B cell (primary cell): ENCODE results near the gene IFNGR1. TPM values are rescaled to one million over a fixed set of nuclear protein-coding genes. Genes with fewer than 3 reads are reported as not detected.

Experiments
- ATAC-seq: fragments of 200-7000 bp; cut with Tn5 transposase; one replicate; pipeline ENCODE4 v1.10.0; 2021; ENCODE audit warnings: low read depth, mild to moderate bottlenecking, moderate number of reproducible peaks, moderate library complexity
- CTCF ChIA-PET: fragments of 350-600 bp; sonication (Branson Sonifier 250); formaldehyde crosslinking; loops from one replicate; lab custom pipeline; 2021; ENCODE audit warnings: antibody characterized with exemption, inconsistent platforms; lab: Charles Lee
- POLR2A ChIA-PET: fragments of 350-600 bp; sonication (Branson Sonifier 250); formaldehyde crosslinking; loops from one replicate; lab custom pipeline; 2021; ENCODE audit warnings: antibody characterized with exemption; lab: Charles Lee
- DNase-seq: peaks from one replicate; pipeline ENCODE4 v3.0.0; 2013
- H2AFZ ChIP-seq: 2 replicates; pipeline ENCODE4 v1.6.1; 2012; ENCODE audit warnings: mild to moderate bottlenecking, low read depth, low read length; ENCODE audit not compliant: insufficient read depth, poor library complexity, severe bottlenecking
- H3K27ac ChIP-seq, 2 donors: 1 replicate in 1 of 2; 2 replicates in 1 of 2; pipeline ENCODE4 v1.5.1; 2012 to 2013; ENCODE audit warnings: low read length in 2 of 2, mild to moderate bottlenecking in 2 of 2, moderate library complexity in 1 of 2
- H3K27me3 ChIP-seq, 4 experiments: fragments of 200-600 bp in 1 of 4; sonication (generic) in 1 of 4; replicated peaks in 1 of 4; 1 replicate in 2 of 4; 2 replicates in 2 of 4; pipeline versions ENCODE4 v1.6.1 to v1.7.0; 2013 to 2016; ENCODE audit warnings: low read length in 3 of 4, mild to moderate bottlenecking in 2 of 4, mixed read lengths in 1 of 4, moderate library complexity in 1 of 4; ENCODE audit not compliant: insufficient read depth in 4 of 4, control insufficient read depth in 3 of 4; ENCODE audit errors: control extremely low read depth in 1 of 4
- H3K36me3 ChIP-seq, 2 experiments: replicated peaks in 1 of 2; 1 replicate in 1 of 2; 2 replicates in 1 of 2; pipeline versions ENCODE4 v1.6.1 to v1.7.1; 2013; ENCODE audit warnings: low read length in 1 of 2; ENCODE audit not compliant: insufficient read depth in 2 of 2, control insufficient read depth in 1 of 2; ENCODE audit errors: control extremely low read depth in 1 of 2, extremely low read depth in 1 of 2
- H3K4me1 ChIP-seq, 2 donors: fragments of 200-600 bp in 1 of 2; sonication (generic) in 1 of 2; 1 replicate in 1 of 2; 2 replicates in 1 of 2; pipeline versions ENCODE4 v1.5.1 to v1.6.1; 2013 to 2017; ENCODE audit warnings: low read length in 2 of 2; ENCODE audit not compliant: control insufficient read depth in 2 of 2, insufficient read depth in 2 of 2
- H3K4me2 ChIP-seq: replicated peaks from 2 replicates; pipeline ENCODE3; 2012; ENCODE audit warnings: mild to moderate bottlenecking, low read depth, low read length; ENCODE audit not compliant: poor library complexity, severe bottlenecking
- H3K4me3 ChIP-seq, 5 experiments: fragments of 200-600 bp in 1 of 5; sonication (generic) in 1 of 5; 1 replicate in 3 of 5; 2 replicates in 2 of 5; pipeline versions ENCODE4 v1.5.1 to v1.7.0; 2011 to 2016; ENCODE audit warnings: low read length in 4 of 5, mild to moderate bottlenecking in 4 of 5, low read depth in 2 of 5, control low read depth in 1 of 5, moderate library complexity in 1 of 5; ENCODE audit not compliant: insufficient read depth in 1 of 5; ENCODE audit errors: control extremely low read depth in 1 of 5, extremely low read depth in 1 of 5
- H3K79me2 ChIP-seq: fragments of 200-600 bp; sonication (generic); one replicate; pipeline ENCODE4 v1.6.0; 2016; ENCODE audit warnings: low read length; ENCODE audit not compliant: control insufficient read depth, insufficient read depth
- H3K9ac ChIP-seq: fragments of 200-600 bp; sonication (generic); 2 replicates; pipeline ENCODE4 v1.6.1; 2017; ENCODE audit warnings: mild to moderate bottlenecking, low read length, moderate library complexity
- H3K9me3 ChIP-seq, 3 donors: one replicate each; pipeline versions ENCODE4 v1.6.1 to v1.7.1; 2013; ENCODE audit warnings: low read length in 2 of 3; ENCODE audit not compliant: control insufficient read depth in 2 of 3, insufficient read depth in 1 of 3; ENCODE audit errors: control extremely low read depth in 1 of 3
- H4K20me1 ChIP-seq: 2 replicates; pipeline ENCODE4 v1.6.0; 2012; ENCODE audit warnings: mild to moderate bottlenecking, low read length; ENCODE audit not compliant: insufficient read depth, control insufficient read depth, poor library complexity, severe bottlenecking
- H3K27ac Mint-ChIP-seq: one replicate; pipeline ENCODE4 v1.8.0; 2021; ENCODE audit warnings: mixed read lengths
- H3K27me3 Mint-ChIP-seq: one replicate; pipeline ENCODE4 v1.8.0; 2021; ENCODE audit warnings: mixed read lengths
- H3K4me1 Mint-ChIP-seq: one replicate; pipeline ENCODE4 v1.8.0; 2021; ENCODE audit warnings: mixed read lengths
- H3K4me3 Mint-ChIP-seq: one replicate; pipeline ENCODE4 v1.8.0; 2021; ENCODE audit warnings: mixed read lengths
- H3K9me3 Mint-ChIP-seq: one replicate; pipeline ENCODE4 v1.8.0; 2022; ENCODE audit warnings: mixed read lengths; ENCODE audit not compliant: insufficient read depth
- EZH2 ChIP-seq: IDR thresholded peaks from 2 replicates; pipeline ENCODE4 v1.6.1; 2012; ENCODE audit warnings: borderline replicate concordance, low read depth, mild to moderate bottlenecking, moderate library complexity, low read length; ENCODE audit not compliant: insufficient read depth, poor library complexity, severe bottlenecking
- WGBS: methylation state at CpG from one replicate; pipeline ENCODE4 v1.1.5; 2013; ENCODE audit warnings: missing lambda C conversion rate; ENCODE audit not compliant: insufficient coverage; 5-methylcytosine and 5-hydroxymethylcytosine counted together
- intact Hi-C: fragments of 100-400 bp; cut with micrococcal nuclease; formaldehyde crosslinking; loops from one replicate; pipeline ENCODE4 v1.10.0; 2022
- polyA plus RNA-seq: library from polyadenylated mRNA; depleted of rRNA; stranded (reverse); fragments of >200 nt; gene quantifications from 2 replicates; pipeline ENCODE4 v1.2.3, GENCODE V29; 2012
- total RNA-seq, 2 donors: library from RNA; stranded (reverse); fragments of 120-200 nt in 1 of 2; gene quantifications; 1 replicate in 1 of 2; 2 replicates in 1 of 2; pipeline versions ENCODE4 v1.2.3 to v1.2.4, GENCODE V29; 2013 to 2022
- TF ChIP-seq, protein P1 (sequence below): fragments of 200-600 bp; IDR thresholded peaks from one replicate; pipeline ENCODE4 v1.8.0; 2022; ENCODE audit warnings: antibody characterized with exemption, mild to moderate bottlenecking

IFNGR1 gene
- total and polyA plus RNA-seq, 2 donors (not counting 1 experiment from before 2014, with no cell fraction given) = 24.5 to 48.2 TPM

DNA sequence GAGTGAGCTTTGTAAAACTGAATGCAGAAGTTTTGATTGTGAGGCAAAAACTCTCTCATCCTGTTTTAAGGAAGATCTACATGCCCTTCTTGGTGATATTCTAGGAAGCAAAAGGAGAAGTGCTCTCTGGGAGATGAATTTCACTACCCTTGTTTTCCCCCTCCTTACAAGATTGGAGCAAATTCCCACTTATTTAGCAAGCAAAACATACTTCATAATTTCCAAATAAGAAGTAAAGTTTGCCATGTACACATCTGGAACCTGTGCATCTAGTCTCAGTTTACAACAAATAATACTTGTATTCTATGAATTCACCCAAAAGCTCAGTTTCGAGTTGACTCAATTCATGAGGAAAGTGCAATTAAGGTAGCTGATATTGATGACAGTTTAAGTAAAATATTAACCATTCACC is 27.6 kb upstream of the IFNGR1 start:
- Mint-ChIP-seq H3K4me3 (no peak overlapping the region), H3K27me3 (no peaks in the 10 kb centered on the region), H3K4me1 (peaks cover 14% of the 10 kb centered on the region), H3K27ac (no peak overlapping the region), H3K9me3 (peaks cover 2% of the 10 kb centered on the region)
- Histone ChIP-seq H4K20me1 (no peaks in the 10 kb centered on the region), H3K79me2 (no peaks in the 10 kb centered on the region), H3K9me3 (peaks cover 0 to 7% (median 0%) of the 10 kb centered on the region in 3 donors), H2AFZ (no peak overlapping the region), H3K27ac (no peak overlapping the region), H3K27me3 (no peaks in the 10 kb centered on the region), H3K9ac (no peak overlapping the region), H3K4me2 (no peak overlapping the region), H3K4me3 (no peak overlapping the region), H3K36me3 (no peaks in the 10 kb centered on the region), H3K4me1 (peaks cover 9 to 10% of the 10 kb centered on the region in 2 donors)
- ChIA-PET POLR2A (no interaction called here), CTCF (interaction anchor here (0.8 to 1.1 kb wide), 2 partner anchors 149 to 152 kb away, joined by 3 to 4 read pairs; no protein-coding TSS in a partner anchor)
- whole genome bisulfite sequencing = no CpG with 5 or more reads among the region's 1 CpG
- TF ChIP-seq, protein P1, sequence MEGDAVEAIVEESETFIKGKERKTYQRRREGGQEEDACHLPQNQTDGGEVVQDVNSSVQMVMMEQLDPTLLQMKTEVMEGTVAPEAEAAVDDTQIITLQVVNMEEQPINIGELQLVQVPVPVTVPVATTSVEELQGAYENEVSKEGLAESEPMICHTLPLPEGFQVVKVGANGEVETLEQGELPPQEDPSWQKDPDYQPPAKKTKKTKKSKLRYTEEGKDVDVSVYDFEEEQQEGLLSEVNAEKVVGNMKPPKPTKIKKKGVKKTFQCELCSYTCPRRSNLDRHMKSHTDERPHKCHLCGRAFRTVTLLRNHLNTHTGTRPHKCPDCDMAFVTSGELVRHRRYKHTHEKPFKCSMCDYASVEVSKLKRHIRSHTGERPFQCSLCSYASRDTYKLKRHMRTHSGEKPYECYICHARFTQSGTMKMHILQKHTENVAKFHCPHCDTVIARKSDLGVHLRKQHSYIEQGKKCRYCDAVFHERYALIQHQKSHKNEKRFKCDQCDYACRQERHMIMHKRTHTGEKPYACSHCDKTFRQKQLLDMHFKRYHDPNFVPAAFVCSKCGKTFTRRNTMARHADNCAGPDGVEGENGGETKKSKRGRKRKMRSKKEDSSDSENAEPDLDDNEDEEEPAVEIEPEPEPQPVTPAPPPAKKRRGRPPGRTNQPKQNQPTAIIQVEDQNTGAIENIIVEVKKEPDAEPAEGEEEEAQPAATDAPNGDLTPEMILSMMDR = no peak
- no peak for TF ChIP-seq EZH2
- ATAC-seq (no peak), DNase-seq (no peak)
- intact Hi-C loops = no loop called here

DNA sequence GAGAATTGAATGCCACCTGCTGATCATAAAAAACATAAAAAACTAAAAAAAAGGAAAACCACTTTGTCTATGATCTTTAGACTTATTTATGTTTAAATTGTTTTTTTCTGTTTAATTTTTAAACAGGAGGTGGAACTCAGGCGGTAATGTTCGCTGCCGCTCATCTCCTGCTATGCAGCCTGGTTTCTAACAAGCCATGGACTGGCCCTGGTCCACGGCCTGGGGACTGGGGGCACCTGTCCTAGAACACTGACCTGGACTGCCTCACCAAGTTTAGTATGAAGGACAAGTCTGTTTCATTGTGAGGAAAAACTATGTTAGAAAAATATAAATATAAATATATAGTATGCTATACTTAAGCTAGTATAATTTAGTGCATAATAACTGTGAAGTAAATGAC is 27.0 kb upstream of the IFNGR1 start:
- no peaks in the 10 kb centered on the region for H3K36me3 ChIP-seq
- ChIA-PET CTCF (interaction anchor here (0.8 to 1.1 kb wide), 2 partner anchors 148 to 152 kb away, joined by 3 to 4 read pairs; no protein-coding TSS in a partner anchor), POLR2A (no interaction called here)
- no peak overlapping the region for H2AFZ ChIP-seq
- DNase-seq (no peak), ATAC-seq (no peak)
- no peaks in the 10 kb centered on the region for H3K79me2 ChIP-seq
- H3K4me1 ChIP-seq = peaks cover 9 to 10% of the 10 kb centered on the region in 2 donors
- Mint-ChIP-seq H3K4me1 (peaks cover 14% of the 10 kb centered on the region), H3K9me3 (peaks cover 2% of the 10 kb centered on the region), H3K4me3 (no peak overlapping the region), H3K27ac (no peak overlapping the region), H3K27me3 (no peaks in the 10 kb centered on the region)
- no peak overlapping the region for H3K27ac ChIP-seq
- no peaks in the 10 kb centered on the region for H4K20me1 ChIP-seq
- WGBS = 100% methylated on average over 3 of the region's 4 CpGs
- H3K4me2 ChIP-seq = no peak overlapping the region
- no peak overlapping the region for H3K4me3 ChIP-seq
- no peak overlapping the region for H3K9ac ChIP-seq
- no peaks in the 10 kb centered on the region for H3K27me3 ChIP-seq
- intact Hi-C loops = no loop called here
- H3K9me3 ChIP-seq = peaks cover 0 to 7% (median 0%) of the 10 kb centered on the region in 3 donors
- TF ChIP-seq, protein P1 = no peak
- TF ChIP-seq EZH2 = no peak
